ENCODE data around the gene POU3F2. TPM values are rescaled to one million over a fixed set of nuclear protein-coding genes. Genes with fewer than 3 reads are reported as not detected.

POU3F2 gene
- total RNA-seq, 4 donors from 2014 or later = not detected

GRCh38 chr6:98828211-98828788, 6.1 kb upstream of the POU3F2 start:
- Histone ChIP-seq H3K36me3 (no peaks in the 10 kb centered on the region), H3K4me1 (peaks cover 0 to 48% (median 6%) of the 10 kb centered on the region in 4 donors), H3K9me3 (peaks cover 0 to 8% (median 0%) of the 10 kb centered on the region in 4 donors), H3K4me3 (no peak overlapping the region), H3K27me3 (peaks cover 0 to 94% of the 10 kb centered on the region in 2 donors), H3K27ac (no peak overlapping the region)
- DNase-seq = no peak
- TF ChIP-seq, protein P1, sequence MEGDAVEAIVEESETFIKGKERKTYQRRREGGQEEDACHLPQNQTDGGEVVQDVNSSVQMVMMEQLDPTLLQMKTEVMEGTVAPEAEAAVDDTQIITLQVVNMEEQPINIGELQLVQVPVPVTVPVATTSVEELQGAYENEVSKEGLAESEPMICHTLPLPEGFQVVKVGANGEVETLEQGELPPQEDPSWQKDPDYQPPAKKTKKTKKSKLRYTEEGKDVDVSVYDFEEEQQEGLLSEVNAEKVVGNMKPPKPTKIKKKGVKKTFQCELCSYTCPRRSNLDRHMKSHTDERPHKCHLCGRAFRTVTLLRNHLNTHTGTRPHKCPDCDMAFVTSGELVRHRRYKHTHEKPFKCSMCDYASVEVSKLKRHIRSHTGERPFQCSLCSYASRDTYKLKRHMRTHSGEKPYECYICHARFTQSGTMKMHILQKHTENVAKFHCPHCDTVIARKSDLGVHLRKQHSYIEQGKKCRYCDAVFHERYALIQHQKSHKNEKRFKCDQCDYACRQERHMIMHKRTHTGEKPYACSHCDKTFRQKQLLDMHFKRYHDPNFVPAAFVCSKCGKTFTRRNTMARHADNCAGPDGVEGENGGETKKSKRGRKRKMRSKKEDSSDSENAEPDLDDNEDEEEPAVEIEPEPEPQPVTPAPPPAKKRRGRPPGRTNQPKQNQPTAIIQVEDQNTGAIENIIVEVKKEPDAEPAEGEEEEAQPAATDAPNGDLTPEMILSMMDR (IDR thresholded peaks at IDR 0.05) = no peak
- no peak for TF ChIP-seq POLR2A (IDR thresholded peaks at IDR 0.05)

DNA sequence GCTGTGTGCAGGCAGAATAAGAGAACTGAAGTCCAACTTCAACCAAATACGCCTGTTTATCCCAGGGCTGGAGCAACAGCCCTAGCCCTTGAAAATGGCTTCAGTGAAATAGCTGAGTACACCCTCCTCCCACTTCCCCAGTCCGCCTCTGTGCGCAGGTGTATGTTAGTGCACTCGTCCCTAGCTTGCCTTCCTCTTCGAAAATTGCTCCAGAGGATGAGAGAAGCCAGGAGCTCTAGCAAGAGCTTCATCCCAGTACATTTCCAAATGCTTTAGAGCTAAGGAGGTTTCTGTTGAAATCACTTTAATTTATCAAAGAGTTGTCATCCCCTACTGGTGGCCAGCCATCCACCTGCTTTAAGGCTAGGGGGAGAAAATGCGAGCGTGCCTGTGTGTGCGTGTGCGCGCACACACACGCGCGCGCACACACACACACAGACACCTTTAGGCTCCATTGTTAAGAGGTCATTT, 5.4 kb upstream of the POU3F2 start:
- DNase-seq = no peak
- Histone ChIP-seq H3K9me3 (peaks cover 0 to 10% (median 0%) of the 10 kb centered on the region in 4 donors), H3K36me3 (no peaks in the 10 kb centered on the region), H3K4me1 (peaks cover 0 to 52% (median 10%) of the 10 kb centered on the region in 4 donors), H3K27me3 (peaks cover 0 to 88% of the 10 kb centered on the region in 2 donors), H3K27ac (no peak overlapping the region), H3K4me3 (no peak overlapping the region)
- no peak for TF ChIP-seq POLR2A (IDR thresholded peaks at IDR 0.05)
- TF ChIP-seq, protein P1 (IDR thresholded peaks at IDR 0.05) = no peak

- TF ChIP-seq, protein P1 (IDR thresholded peaks at IDR 0.05) = no peak
- TF ChIP-seq POLR2A (IDR thresholded peaks at IDR 0.05) = no peak
- no peak for DNase-seq
- peaks cover 0 to 10% (median 0%) of the 10 kb centered on the region in 4 donors for H3K9me3 ChIP-seq
Observed at GRCh38 chr6:98830146-98830545, 4.2 kb upstream of the POU3F2 start.

GRCh38 chr6:98831057-98831958, 3.1 kb upstream of the POU3F2 start:
- TF ChIP-seq, protein P1 (IDR thresholded peaks at IDR 0.05) = no peak
- TF ChIP-seq POLR2A (IDR thresholded peaks at IDR 0.05) = no peak
- H3K9me3 ChIP-seq = peaks cover 0 to 10% (median 0%) of the 10 kb centered on the region in 4 donors
- H3K36me3 ChIP-seq = no peaks in the 10 kb centered on the region
- no peak overlapping the region for H3K4me3 ChIP-seq
- DNase-seq = peak in 1 of 3 donors; percentile 51
- peaks cover 0 to 77% of the 10 kb centered on the region in 2 donors for H3K27me3 ChIP-seq
- H3K27ac ChIP-seq = no peak overlapping the region
- peaks cover 2 to 66% (median 16%) of the 10 kb centered on the region in 4 donors for H3K4me1 ChIP-seq

More at GRCh38 chr6:98830146-98830545, 4.2 kb upstream of the POU3F2 start:
- H3K27me3 ChIP-seq = peaks cover 0 to 77% of the 10 kb centered on the region in 2 donors
- no peak overlapping the region for H3K27ac ChIP-seq
- peaks cover 0 to 56% (median 11%) of the 10 kb centered on the region in 4 donors for H3K4me1 ChIP-seq
- no peaks in the 10 kb centered on the region for H3K36me3 ChIP-seq
- H3K4me3 ChIP-seq = no peak overlapping the region

DNA sequence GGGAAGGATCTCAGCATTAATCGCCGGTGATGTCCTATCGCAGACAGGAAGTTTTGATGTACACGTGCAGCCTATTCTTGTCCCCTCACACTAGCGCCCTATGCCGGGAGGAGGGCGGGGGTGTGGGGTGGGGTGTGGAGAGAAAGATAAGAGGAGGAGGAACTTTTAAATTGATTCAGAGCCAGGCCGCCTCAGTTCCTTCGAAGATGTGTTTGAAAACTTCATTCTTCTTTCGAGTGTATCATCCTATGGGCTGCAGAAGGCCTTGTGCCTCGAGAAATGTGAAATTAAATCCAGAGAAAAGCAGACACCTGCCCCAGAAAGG, 2.5 kb upstream of the POU3F2 start:
- peaks cover 2 to 66% (median 16%) of the 10 kb centered on the region in 4 donors for H3K4me1 ChIP-seq
- DNase-seq = no peak
- peaks cover 0 to 77% of the 10 kb centered on the region in 2 donors for H3K27me3 ChIP-seq
- peaks cover 0 to 10% (median 0%) of the 10 kb centered on the region in 4 donors for H3K9me3 ChIP-seq
- no peak overlapping the region for H3K27ac ChIP-seq
- H3K36me3 ChIP-seq = no peaks in the 10 kb centered on the region
- H3K4me3 ChIP-seq = no peak overlapping the region
- TF ChIP-seq POLR2A (IDR thresholded peaks at IDR 0.05) = no peak
- TF ChIP-seq, protein P1 (IDR thresholded peaks at IDR 0.05) = no peak

All from Peyer's patch (tissue), 4 donors.